ENCODE measurements around the gene TBC1D22A. TPM values are rescaled to one million over a fixed set of nuclear protein-coding genes. Genes with fewer than 3 reads are reported as not detected.
"Not testable (repeated sequence)": the region's sequence is repeated elsewhere in the genome, so short reads cannot be mapped to it uniquely, and the experiment has no call there.

TBC1D22A gene
- total RNA-seq, 1 donor from 2014 or later: 24.2 TPM

- Histone ChIP-seq H3K27ac (ENCODE audit: low read depth, low read length) (no peak overlapping the region), H3K9ac (ENCODE audit: low read length) (no peak overlapping the region), H3K27me3 (ENCODE audit: insufficient read depth, low read length) (no peaks in the 10 kb centered on the region), H3K4me2 (ENCODE audit: low read length) (no peak overlapping the region), H3K4me1 (ENCODE audit: insufficient read depth, low read length) (no peaks in the 10 kb centered on the region), H4K20me1 (ENCODE audit: insufficient read depth, low read length) (no peaks in the 10 kb centered on the region), H3K9me3 (ENCODE audit: insufficient read depth, low read depth, low read length) (no peaks in the 10 kb centered on the region), H3K79me2 (ENCODE audit: insufficient read depth, low read length) (no peaks in the 10 kb centered on the region), H2AFZ (ENCODE audit: low read depth, low read length) (no peak overlapping the region), H3K4me3 (ENCODE audit: insufficient read depth, low read depth, low read length) (no peak overlapping the region), H3K36me3 (ENCODE audit: insufficient read depth, low read length) (no peaks in the 10 kb centered on the region)
- TF ChIP-seq CTCF (IDR thresholded peaks at IDR 0.05; ENCODE audit: insufficient read depth, low read depth, low read length) (no peak), EZH2 (IDR thresholded peaks at IDR 0.05; ENCODE audit: insufficient read depth, low read length) (no peak)
- FAIRE-seq: no peak
- no peak for DNase-seq (ENCODE audit: low read depth)
- no peaks in the 10 kb centered on the region for H3K27me3 Mint-ChIP-seq (ENCODE audit: low read depth, unreplicated experiment)
- H3K4me1 Mint-ChIP-seq (ENCODE audit: low read depth, unreplicated experiment): no peaks in the 10 kb centered on the region
- peaks cover 17% of the 10 kb centered on the region for H3K36me3 Mint-ChIP-seq (ENCODE audit: low read depth, unreplicated experiment)
- H3K27ac Mint-ChIP-seq (ENCODE audit: unreplicated experiment): no peak overlapping the region
- no peak overlapping the region for H3K4me3 Mint-ChIP-seq (ENCODE audit: unreplicated experiment)
- no peaks in the 10 kb centered on the region for H3K9me3 Mint-ChIP-seq (ENCODE audit: unreplicated experiment)
Observed at GRCh38 chr22:47166446-47167016, 404.1 kb downstream of the TBC1D22A start.

GRCh38 chr22:47167056-47167455 is 404.6 kb downstream of the TBC1D22A start:
- Histone ChIP-seq H3K4me1 (ENCODE audit: insufficient read depth, low read length) (no peaks in the 10 kb centered on the region), H2AFZ (ENCODE audit: low read depth, low read length) (no peak overlapping the region), H3K4me3 (ENCODE audit: insufficient read depth, low read depth, low read length) (no peak overlapping the region), H3K27ac (ENCODE audit: low read depth, low read length) (no peak overlapping the region), H3K27me3 (ENCODE audit: insufficient read depth, low read length) (no peaks in the 10 kb centered on the region), H3K9me3 (ENCODE audit: insufficient read depth, low read depth, low read length) (no peaks in the 10 kb centered on the region), H3K9ac (ENCODE audit: low read length) (no peak overlapping the region), H4K20me1 (ENCODE audit: insufficient read depth, low read length) (no peaks in the 10 kb centered on the region), H3K4me2 (ENCODE audit: low read length) (no peak overlapping the region), H3K79me2 (ENCODE audit: insufficient read depth, low read length) (no peaks in the 10 kb centered on the region), H3K36me3 (ENCODE audit: insufficient read depth, low read length) (no peaks in the 10 kb centered on the region)
- Mint-ChIP-seq H3K9me3 (ENCODE audit: unreplicated experiment) (no peaks in the 10 kb centered on the region), H3K27me3 (ENCODE audit: low read depth, unreplicated experiment) (no peaks in the 10 kb centered on the region), H3K4me1 (ENCODE audit: low read depth, unreplicated experiment) (no peaks in the 10 kb centered on the region), H3K36me3 (ENCODE audit: low read depth, unreplicated experiment) (peaks cover 17% of the 10 kb centered on the region), H3K4me3 (ENCODE audit: unreplicated experiment) (no peak overlapping the region), H3K27ac (ENCODE audit: unreplicated experiment) (no peak overlapping the region)
- FAIRE-seq (no peak), DNase-seq (ENCODE audit: low read depth) (no peak)
- TF ChIP-seq CTCF (IDR thresholded peaks at IDR 0.05; ENCODE audit: insufficient read depth, low read depth, low read length): no peak
- TF ChIP-seq EZH2 (IDR thresholded peaks at IDR 0.05; ENCODE audit: insufficient read depth, low read length): no peak

- H4K20me1 ChIP-seq (ENCODE audit: insufficient read depth, low read length); H3K9me3 Mint-ChIP-seq (ENCODE audit: unreplicated experiment); H3K9me3 ChIP-seq (ENCODE audit: insufficient read depth, low read depth, low read length); H3K79me2 ChIP-seq (ENCODE audit: insufficient read depth, low read length); DNase-seq (ENCODE audit: low read depth); H3K4me3 Mint-ChIP-seq (ENCODE audit: unreplicated experiment); H3K4me2 ChIP-seq (ENCODE audit: low read length); H3K4me3 ChIP-seq (ENCODE audit: insufficient read depth, low read depth, low read length); H3K27ac ChIP-seq (ENCODE audit: low read depth, low read length); H3K4me1 ChIP-seq (ENCODE audit: insufficient read depth, low read length); H3K27me3 Mint-ChIP-seq (ENCODE audit: low read depth, unreplicated experiment); FAIRE-seq; H3K4me1 Mint-ChIP-seq (ENCODE audit: low read depth, unreplicated experiment); H3K9ac ChIP-seq (ENCODE audit: low read length); H3K27me3 ChIP-seq (ENCODE audit: insufficient read depth, low read length); H2AFZ ChIP-seq (ENCODE audit: low read depth, low read length); H3K36me3 ChIP-seq (ENCODE audit: insufficient read depth, low read length); H3K27ac Mint-ChIP-seq (ENCODE audit: unreplicated experiment): not testable (repeated sequence)
- peaks cover 17% of the 10 kb centered on the region for H3K36me3 Mint-ChIP-seq (ENCODE audit: low read depth, unreplicated experiment)
Observed at GRCh38 chr22:47167921-47168320, 405.5 kb downstream of the TBC1D22A start.

Measured in astrocyte (in vitro differentiated cells and primary cell).